Ishikawa (cell line): Measurements from ENCODE around the gene RMI2.

Experiments
- CEBPB ChIP-seq: IDR thresholded peaks from 2 replicates; pipeline ENCODE4 v1.6.1; 2012
- CREB1 ChIP-seq: IDR thresholded peaks from 2 replicates; pipeline ENCODE4 v1.6.1; 2012; ENCODE audit warnings: low read depth
- EGR1 ChIP-seq: IDR thresholded peaks from 2 replicates; pipeline ENCODE4 v1.6.1; 2012
- EP300 ChIP-seq: IDR thresholded peaks from 2 replicates; pipeline ENCODE4 v1.6.1; 2012; ENCODE audit warnings: borderline replicate concordance
- FOXM1 ChIP-seq: IDR thresholded peaks from 2 replicates; pipeline ENCODE4 v1.6.1; 2012; ENCODE audit warnings: low read depth, borderline replicate concordance
- MAX ChIP-seq: IDR thresholded peaks from 2 replicates; pipeline ENCODE4 v1.6.1; 2012
- NFIC ChIP-seq: IDR thresholded peaks from 2 replicates; pipeline ENCODE4 v1.6.1; 2012
- RAD21 ChIP-seq: IDR thresholded peaks from 2 replicates; pipeline ENCODE4 v1.6.1; 2012; ENCODE audit warnings: low read depth
- REST ChIP-seq: IDR thresholded peaks from 2 replicates; pipeline ENCODE4 v1.6.1; 2012; ENCODE audit warnings: low read depth, mild to moderate bottlenecking
- TAF1 ChIP-seq: IDR thresholded peaks from 2 replicates; pipeline ENCODE4 v1.6.1; 2012; ENCODE audit warnings: low read depth, mild to moderate bottlenecking
- TCF12 ChIP-seq: IDR thresholded peaks from 2 replicates; pipeline ENCODE4 v1.6.1; 2012; ENCODE audit warnings: low read depth
- TEAD4 ChIP-seq: IDR thresholded peaks from 2 replicates; pipeline ENCODE4 v1.6.1; 2012
- YY1 ChIP-seq: IDR thresholded peaks from 2 replicates; pipeline ENCODE4 v1.6.1; 2012; ENCODE audit warnings: low read depth
- ZBTB7A ChIP-seq: IDR thresholded peaks from 2 replicates; pipeline ENCODE4 v1.6.1; 2012; ENCODE audit warnings: low read depth
- TF ChIP-seq, protein P1 (sequence below): IDR thresholded peaks from 2 replicates; pipeline ENCODE4 v1.6.1; 2012

Gene RMI2

DNA sequence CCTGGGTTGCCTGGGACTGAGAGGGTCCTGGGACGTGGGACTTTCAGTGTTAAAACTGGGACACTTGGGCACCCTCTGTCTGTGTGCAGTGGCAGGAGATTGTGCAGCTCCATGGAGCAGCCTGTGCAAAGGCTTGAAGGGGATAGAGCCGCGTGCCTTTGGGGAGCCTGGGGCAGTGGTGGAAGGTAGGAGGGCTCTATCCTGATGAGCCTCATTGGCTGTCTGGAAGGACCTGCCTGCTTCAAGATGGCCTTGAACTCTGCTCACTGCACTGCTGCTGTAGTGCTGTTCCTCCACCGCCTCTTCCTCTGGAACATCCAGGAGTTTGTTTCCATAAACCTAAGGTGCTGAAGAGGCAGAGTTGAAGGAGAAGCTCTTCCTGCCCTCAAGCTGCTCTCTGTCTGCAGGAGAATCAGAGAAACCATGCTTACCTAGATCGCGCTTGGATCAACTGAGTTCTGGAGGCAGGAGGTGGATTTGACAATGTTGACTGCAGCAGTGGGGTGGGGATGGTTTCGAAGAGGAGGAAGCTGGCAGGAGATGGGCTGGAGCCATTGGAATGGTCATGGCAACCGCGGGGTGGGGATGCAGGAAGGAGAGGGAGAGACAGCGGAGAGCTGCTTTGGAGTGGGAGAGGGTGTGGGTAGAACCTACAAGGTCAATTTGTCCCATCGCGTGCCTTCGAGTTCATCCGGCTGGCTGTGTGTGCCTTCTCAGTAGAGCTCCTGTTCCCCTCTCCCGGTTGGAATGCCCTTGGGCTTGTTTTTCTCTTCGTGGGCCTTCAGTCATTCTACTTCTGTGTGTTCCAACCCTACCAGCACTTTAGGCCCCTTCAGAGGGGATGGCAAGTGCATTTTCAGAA is 3.7 kb downstream of the RMI2 start:
- no peak for TF ChIP-seq TEAD4
- TF ChIP-seq TCF12: no peak
- TF ChIP-seq MAX: no peak
- TF ChIP-seq FOXM1: no peak

DNA sequence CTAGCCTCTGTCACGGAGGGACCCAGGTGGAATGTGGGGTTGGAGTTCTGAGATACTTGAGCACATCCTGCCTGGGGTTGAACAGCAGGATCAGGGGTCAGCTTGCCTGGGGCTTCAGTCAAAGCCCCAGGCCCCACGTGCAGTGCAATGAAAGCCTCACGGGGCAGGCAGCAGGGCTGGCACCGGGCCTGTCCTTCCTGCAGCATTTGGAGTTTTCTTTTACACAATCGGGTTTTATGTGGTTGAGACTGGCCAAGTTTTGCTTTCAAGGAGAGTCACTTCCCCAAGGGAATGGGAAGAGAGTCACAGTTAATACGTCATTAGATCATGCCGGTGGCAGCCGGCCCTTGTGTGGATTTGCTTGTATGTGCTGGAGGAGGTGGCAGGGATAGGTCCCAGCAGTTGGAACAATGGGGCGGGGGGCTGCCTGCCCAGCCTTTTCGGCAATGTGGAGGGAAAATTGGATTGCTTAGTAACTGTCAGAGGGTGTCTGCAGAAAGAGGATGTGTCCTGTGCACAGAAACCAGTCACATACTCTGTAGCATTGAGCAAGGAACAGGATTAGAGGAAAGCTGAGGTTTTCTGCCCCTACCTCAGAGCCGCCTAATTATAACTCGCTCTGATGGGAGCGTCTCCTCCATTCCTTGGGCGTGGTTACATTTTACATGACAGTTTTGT is 4.5 kb downstream of the RMI2 start:
- TF ChIP-seq EGR1 (no peak), EP300 (no peak), CREB1 (no peak), NFIC (no peak), CEBPB (no peak), FOXM1 (no peak), RAD21 (no peak), REST (no peak), ZBTB7A (no peak), YY1 (no peak), TEAD4 (no peak), TCF12 (no peak), MAX (no peak), TAF1 (no peak)
- TF ChIP-seq, protein P1, sequence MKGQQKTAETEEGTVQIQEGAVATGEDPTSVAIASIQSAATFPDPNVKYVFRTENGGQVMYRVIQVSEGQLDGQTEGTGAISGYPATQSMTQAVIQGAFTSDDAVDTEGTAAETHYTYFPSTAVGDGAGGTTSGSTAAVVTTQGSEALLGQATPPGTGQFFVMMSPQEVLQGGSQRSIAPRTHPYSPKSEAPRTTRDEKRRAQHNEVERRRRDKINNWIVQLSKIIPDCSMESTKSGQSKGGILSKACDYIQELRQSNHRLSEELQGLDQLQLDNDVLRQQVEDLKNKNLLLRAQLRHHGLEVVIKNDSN: no peak

DNA sequence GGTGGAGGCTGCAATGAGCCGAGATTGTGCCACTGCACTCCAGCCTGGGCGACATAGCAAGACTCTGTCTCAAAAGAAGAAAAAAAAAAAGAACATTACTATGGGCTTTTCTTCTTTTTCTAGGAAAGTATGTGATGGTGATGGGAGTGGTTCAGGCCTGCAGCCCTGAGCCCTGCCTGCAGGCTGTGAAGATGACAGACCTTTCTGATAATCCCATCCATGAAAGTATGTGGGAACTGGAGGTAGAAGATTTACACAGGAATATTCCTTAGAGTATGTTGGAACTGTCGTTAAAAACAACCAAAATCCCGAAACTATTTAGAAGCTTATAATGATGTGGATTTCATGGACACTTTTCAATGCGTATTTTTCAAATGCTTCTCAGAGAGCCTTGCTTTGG is 5.3 kb downstream of the RMI2 start:
- TF ChIP-seq TCF12 (no peak), TAF1 (no peak), EGR1 (no peak), YY1 (no peak), TEAD4 (no peak), RAD21 (no peak), REST (no peak), CEBPB (no peak), EP300 (no peak), ZBTB7A (no peak), NFIC (no peak), FOXM1 (no peak), MAX (no peak), CREB1 (no peak)
- TF ChIP-seq, protein P1: no peak

GRCh38 chr16:11350921-11351335 is 5.7 kb downstream of the RMI2 start:
- TF ChIP-seq CREB1: no peak
- TF ChIP-seq TAF1: no peak
- TF ChIP-seq FOXM1: no peak
- TF ChIP-seq YY1: no peak
- TF ChIP-seq, protein P1: no peak
- TF ChIP-seq TCF12: no peak
- no peak for TF ChIP-seq TEAD4
- no peak for TF ChIP-seq ZBTB7A
- no peak for TF ChIP-seq NFIC
- no peak for TF ChIP-seq RAD21
- TF ChIP-seq CEBPB: no peak

- TF ChIP-seq EGR1: no peak
- TF ChIP-seq, protein P1: no peak
- no peak for TF ChIP-seq FOXM1
- no peak for TF ChIP-seq TCF12
- TF ChIP-seq YY1: no peak
- no peak for TF ChIP-seq NFIC
- no peak for TF ChIP-seq CEBPB
- TF ChIP-seq RAD21: no peak
- no peak for TF ChIP-seq ZBTB7A
Measured at GRCh38 chr16:11353158-11353557, 7.9 kb downstream of the RMI2 start.
